HG03064 (cell line): ENCODE measurements around the gene MRPL40.
A peak's percentile ranks its signal among the peaks of the same experiment; 100 is the strongest.
"Not testable (repeated sequence)": the region's sequence is repeated elsewhere in the genome, so short reads cannot be mapped to it uniquely, and the experiment has no call there.

Experiments used
- ATAC-seq: cut with Tn5 transposase; IDR thresholded peaks from one replicate; pipeline ENCODE4 v1.9.1; 2021; ENCODE audit warnings: low read depth; ENCODE audit not compliant: unreplicated experiment

MRPL40 gene

DNA sequence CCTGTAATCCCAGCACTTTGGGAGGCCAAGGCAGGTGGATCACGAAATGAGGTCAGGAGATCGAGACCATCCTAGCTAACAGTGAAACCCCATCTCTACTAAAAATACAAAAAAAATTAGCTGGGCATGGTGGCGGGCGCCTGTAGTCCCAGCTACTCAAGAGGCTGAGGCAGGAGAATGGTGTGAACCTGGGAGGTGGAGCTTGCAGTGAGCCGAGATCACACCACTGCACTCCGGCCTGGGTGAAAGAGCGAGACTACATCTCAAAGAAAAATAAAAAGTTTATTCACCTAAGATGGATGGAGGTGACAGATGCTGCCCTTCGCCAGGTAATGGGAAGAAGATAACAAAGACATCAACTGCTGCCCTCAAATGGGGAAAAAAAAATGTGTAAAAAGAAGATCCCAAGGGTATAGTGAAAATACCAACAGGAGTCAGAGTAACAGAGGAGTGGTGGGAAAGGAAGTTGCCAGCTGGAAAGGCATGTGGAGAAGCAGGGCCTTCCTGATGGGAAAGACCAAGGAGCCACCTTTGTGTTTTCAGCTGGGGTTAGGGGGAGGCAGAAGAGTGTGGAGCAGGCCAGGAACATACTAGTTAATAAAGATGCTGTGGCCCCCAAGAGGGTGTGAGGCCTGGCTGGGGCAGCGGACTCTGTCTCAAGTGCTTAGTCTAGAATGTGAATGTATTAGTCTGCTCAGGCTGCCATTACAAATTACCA, 4.3 kb downstream of the MRPL40 start:
- not testable (repeated sequence) for ATAC-seq

DNA sequence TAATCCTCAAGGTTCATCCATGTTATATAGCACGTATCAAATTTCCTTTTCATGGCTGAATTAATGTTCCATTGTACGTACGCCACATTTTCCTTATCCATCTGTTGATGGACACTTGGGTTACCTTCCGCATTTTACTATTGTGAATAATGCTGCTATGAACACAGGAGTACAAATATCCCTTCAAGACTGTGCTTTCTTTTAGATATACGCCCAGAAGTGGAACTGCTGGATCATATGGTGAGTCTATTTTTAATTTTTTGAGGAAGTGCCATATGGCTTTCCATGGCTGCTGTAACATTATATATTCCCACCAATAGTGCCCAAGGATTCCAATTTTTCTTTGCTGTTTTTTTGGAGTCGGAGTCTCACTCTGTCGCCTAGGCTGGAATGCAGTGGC, 6.0 kb downstream of the MRPL40 start:
- ATAC-seq = no peak

DNA sequence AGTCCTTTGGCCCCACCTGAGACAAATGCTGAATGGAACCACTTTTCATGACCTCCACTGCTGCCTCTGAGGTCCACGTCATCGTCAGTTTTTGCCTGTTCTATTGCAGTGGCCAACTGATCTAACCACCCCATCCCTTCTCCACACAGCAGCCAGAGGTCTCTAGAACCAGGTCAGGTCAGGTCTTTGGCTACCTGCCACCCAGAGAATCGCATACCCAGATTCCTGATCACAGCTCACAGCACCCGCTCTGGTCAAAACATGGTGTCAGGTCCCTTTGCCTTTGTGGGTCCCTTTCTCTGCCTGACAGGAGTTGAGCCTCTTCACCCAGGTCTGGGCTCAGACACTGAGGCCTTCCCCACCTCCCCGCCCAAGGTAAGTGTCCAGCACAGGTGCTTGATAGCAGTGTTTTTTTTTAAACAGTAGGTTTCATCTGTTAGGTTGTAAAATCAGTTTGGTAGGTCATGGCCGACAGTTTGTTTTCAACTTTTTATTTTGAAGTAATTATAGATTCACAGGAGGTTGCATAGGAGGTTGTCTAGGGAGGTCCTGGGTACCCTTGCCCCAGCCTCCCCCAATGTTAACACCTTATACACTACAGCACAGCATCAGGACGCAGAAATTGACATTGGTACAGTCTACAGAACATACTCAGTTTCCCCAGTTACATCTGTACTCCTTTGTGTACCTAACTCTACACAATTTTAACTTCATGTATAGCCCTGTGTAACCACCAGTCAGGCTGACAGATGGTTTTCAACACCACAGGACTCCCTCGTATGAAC, 8.3 kb downstream of the MRPL40 start:
- ATAC-seq = no peak

DNA sequence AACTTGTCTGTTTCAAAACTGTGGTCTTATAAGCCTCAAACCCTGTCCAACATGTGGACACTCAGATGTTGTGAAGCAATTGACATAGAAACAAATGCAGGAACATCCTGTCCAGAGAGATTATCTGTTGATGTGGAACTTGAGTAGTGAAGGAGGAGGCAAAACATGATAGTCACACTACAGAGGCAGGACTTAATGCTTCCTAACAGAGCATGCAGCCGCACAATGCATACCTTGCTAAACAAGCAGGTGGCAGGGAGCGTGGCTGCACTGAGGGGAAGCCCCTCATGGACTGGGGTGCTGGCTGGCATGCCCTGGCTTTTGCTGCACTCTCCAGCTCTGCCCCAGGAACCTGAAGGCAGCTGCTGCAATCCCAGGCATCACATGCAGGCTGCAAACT, 9.8 kb downstream of the MRPL40 start:
- ATAC-seq = no peak

- no peak for ATAC-seq
These were observed 11.3 kb downstream of the MRPL40 start for GRCh38 chr22:19443544-19444211.

DNA sequence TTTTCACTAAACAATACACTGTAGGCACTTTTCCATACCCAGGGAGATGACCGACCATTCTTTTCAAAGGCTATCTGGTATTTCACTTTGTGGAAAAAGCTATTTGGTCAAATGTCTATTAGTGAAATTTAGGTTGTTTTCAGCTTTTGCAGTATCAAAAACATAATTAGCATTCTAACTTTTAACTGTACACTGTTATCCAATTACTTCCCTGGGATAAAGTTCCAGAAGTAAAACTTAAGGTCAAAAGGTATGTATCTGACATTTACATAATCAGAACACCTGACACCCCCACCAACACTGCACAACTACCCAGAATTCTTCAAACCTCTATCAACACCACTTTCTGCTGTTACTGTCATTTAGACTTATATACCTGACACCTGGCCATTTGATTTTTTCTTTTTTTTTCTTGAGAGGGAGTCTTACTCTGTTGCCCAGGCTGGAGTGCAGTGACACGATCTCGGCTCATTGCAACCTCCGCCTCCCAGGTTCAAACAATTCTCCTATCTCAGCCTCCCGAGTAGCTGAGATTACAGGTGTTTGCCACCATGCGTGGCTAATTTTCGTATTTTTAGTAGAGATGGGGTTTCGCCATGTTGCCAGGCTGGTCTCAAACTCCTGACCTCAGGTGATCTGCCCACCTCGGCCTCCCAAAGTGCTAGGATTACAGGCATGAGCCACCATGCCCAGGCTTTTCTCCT, 13.1 kb downstream of the MRPL40 start:
- ATAC-seq = not testable (repeated sequence)

- no peak for ATAC-seq
These were observed 14.4 kb downstream of the MRPL40 start for GRCh38 chr22:19446603-19447329.

DNA sequence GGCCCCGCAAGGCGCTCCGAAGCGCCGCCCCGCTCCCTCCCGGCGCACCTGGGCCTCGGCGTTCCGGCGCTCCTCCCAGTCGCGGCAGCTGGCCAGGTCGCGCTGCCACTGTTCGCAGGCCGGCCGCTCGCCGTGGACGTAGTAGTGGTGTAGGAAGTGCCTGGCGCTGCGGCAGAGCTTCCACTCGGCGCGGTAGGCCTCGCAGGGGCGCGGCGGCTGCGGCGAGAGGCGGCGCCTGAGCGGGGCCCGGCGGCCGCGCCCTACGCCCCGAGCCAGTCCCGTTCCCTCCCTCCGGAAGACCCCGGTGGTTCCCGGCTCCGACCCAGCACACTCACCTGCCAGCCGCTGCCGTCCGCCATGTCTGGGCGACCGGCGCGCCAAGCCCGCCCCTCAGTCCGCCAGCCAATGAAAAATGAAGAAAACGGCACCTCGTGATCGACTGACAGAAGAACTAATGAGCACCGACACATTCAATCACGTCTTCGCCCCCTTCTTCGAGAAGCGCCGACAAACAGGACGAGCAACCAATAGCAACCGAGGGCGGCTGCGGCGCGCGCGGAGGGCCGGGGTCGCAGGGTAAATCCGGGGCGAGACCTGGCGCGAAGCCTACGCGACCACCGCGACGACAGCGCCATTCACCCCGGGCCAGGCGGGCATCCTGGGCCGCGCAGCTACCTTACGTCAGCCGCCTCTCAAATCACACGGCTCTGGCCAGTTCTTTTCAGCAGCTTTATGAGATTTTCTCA, 15.2 kb downstream of the MRPL40 start, which contains the start of gene C22orf39:
Gene C22orf39 (minus strand): TSS at position 382 of the 746 bp plus-strand sequence. CDS start 23 bp downstream, at position 359.
- peak; percentile 56 for ATAC-seq

GRCh38 chr22:19448076-19448607, 15.8 kb downstream of the MRPL40 start:
- ATAC-seq = peak; percentile 29

- no peak for ATAC-seq
These were observed 16.5 kb downstream of the MRPL40 start for GRCh38 chr22:19448739-19449421.

GRCh38 chr22:19449422-19449767, 17.1 kb downstream of the MRPL40 start:
- no peak for ATAC-seq

DNA sequence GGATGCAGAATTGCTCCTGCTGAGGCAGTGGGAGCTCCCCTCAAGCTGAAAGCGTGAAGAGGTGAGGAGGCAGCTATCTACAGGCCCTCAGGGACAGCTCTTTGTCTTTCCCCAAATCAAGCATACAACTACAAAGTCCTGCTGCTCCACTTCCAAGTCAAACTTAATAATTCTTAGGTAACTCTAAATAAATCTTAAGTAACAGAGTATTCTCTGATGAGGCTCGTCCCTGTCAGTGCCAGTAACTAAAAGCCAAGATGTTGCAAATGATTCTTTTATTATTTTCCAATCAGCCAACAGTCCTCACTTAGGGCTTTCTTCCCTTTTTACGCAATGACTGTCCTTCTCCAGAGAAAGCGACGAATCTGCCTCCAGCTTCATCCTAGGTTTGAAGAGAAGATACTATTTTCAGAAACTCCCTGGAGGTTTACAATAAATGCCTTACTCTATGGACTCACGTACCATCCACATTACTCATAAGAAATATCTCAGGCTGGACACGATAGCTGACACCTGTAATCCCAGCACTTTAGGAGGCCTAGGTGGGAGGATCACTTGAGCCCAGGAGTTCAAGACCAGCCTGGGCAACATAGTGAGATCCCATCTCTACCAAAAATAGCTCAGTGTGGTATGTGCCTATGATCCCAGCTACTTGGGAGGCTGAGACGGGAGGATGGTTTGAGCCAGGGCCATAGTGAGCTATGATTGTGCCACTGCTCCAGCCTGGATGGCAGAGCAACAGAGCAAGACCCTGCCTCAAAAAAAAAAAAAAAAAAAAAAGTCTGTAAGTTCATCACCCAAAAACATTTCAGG, 18.2 kb downstream of the MRPL40 start:
- ATAC-seq = no peak

DNA sequence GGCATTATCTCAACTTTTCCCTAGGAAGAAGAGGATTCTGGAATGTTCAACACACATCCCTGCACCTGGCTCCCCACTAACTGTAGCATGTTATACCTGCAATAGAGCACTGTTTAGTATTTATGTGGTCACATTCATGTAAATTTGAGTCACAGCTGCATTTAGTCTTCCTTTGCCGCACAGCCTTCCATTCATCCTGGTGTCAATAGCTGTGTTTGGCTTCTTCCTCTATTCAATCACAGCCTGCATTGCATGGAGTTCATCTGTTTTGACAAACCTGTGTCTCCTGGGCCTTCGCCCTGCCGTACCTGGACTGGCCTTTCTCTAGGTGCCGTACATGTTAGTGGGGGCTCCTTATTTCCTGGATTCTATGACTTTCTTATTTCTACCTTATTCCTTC, 19.2 kb downstream of the MRPL40 start:
- no peak for ATAC-seq

GRCh38 chr22:19453718-19454117, 21.4 kb downstream of the MRPL40 start:
- no peak for ATAC-seq

GRCh38 chr22:19454156-19454555, 21.8 kb downstream of the MRPL40 start:
- ATAC-seq = no peak

GRCh38 chr22:19455033-19455432, 22.7 kb downstream of the MRPL40 start:
- no peak for ATAC-seq

- ATAC-seq = no peak
These were observed 23.4 kb downstream of the MRPL40 start for GRCh38 chr22:19455585-19456370.
